A673 (cell line): ENCODE results near the gene DLX5.

Source experiments
- EZH2 ChIP-seq: fragments of 200-600 bp; sonication (generic); IDR thresholded peaks from 2 replicates; pipeline ENCODE4 v1.6.1; 2017; ENCODE audit warnings: borderline replicate concordance, low read depth, mild to moderate bottlenecking, mixed read lengths, antibody characterized with exemption, low read length; ENCODE audit not compliant: poor library complexity, severe bottlenecking
- TF ChIP-seq, protein P1 (sequence below): fragments of 300-800, 200-600 bp; sonication (generic); conservative IDR thresholded peaks from 2 replicates; pipeline ENCODE4 v1.5.1; 2017; ENCODE audit warnings: low read depth, mild to moderate bottlenecking, antibody characterized with exemption, low read length, moderate library complexity, mixed read lengths

DNA sequence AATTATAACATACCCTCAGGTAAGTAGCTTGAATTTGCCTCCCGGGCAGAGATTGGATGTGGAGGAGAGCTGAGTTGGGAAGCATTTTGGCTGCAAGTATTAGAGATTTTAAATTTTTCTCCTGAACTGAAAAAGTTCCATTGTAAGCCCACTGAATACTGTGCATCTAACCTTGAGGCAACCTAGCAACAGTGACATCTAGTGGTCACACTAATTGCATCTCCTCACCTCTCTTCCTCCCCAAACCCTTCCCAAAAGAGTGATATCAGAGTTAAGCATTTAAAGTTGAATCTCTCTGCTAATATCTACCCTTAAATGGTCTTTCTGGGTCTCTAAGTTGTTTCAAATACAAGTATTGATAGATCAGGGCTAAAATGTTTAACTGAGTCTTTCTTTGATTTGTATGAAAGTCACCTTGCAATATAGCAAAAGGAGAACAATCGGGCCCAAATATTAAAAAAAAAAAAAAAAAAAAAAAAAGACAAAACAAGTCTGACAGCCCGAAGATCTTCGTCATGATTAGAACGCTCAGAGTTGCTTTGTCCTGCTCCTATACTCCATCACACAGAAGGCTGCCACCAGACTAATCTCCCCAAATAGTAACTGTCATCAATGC lies 40.4 kb upstream of the DLX5 start:
- TF ChIP-seq, protein P1, sequence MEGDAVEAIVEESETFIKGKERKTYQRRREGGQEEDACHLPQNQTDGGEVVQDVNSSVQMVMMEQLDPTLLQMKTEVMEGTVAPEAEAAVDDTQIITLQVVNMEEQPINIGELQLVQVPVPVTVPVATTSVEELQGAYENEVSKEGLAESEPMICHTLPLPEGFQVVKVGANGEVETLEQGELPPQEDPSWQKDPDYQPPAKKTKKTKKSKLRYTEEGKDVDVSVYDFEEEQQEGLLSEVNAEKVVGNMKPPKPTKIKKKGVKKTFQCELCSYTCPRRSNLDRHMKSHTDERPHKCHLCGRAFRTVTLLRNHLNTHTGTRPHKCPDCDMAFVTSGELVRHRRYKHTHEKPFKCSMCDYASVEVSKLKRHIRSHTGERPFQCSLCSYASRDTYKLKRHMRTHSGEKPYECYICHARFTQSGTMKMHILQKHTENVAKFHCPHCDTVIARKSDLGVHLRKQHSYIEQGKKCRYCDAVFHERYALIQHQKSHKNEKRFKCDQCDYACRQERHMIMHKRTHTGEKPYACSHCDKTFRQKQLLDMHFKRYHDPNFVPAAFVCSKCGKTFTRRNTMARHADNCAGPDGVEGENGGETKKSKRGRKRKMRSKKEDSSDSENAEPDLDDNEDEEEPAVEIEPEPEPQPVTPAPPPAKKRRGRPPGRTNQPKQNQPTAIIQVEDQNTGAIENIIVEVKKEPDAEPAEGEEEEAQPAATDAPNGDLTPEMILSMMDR = peak; percentile 82
- no peak for TF ChIP-seq EZH2
